Measurements from ENCODE around the gene TBC1D19. TPM values are rescaled to one million over a fixed set of nuclear protein-coding genes. Genes with fewer than 3 reads are reported as not detected.

TBC1D19 gene
- total RNA-seq, 2 donors from 2014 or later = 11.7 to 12.5 TPM

DNA sequence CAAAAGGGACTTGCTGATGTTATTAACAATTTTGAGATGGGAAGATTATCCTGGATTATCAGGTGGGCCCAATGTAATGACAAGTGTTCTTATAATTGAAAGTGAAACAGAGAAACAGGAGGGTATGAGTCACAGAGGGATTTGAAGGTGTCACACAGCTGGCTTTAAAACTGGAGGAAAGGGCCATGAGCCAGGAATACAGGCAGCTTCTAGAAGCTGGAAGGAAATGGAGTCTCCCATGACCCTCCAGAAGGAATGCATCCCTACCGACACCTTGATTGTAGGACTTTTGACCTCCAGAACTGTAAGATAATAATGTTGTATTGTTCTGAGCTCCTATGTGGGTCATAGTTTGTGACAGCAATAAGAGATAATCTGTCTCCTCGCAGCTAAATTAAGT, 178.8 kb downstream of the TBC1D19 start:
- no peak for DNase-seq (ENCODE audit: low spot score)
- intact Hi-C loops (cut with DNase I) = no loop called here

DNA sequence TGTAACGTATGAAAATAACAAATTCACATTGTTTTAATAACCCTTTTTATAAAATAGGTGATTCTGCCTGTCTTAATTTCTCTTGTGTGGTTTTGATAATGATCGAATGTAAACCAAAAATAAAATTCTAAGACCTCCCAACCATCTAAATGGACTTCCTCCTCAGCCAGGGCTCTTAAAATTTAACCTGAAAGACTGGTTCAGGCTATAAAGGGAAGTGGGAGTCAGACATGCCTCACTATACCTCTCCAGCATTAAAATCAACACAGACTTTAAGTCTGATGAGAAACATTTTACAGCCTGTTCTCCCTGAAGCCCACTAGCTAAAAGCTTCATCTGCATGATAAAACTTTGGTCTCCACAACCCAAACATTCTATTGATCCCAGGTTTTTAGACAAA, 179.2 kb downstream of the TBC1D19 start:
- no peak for DNase-seq (ENCODE audit: low spot score)
- intact Hi-C loops (cut with DNase I) = no loop called here

DNA sequence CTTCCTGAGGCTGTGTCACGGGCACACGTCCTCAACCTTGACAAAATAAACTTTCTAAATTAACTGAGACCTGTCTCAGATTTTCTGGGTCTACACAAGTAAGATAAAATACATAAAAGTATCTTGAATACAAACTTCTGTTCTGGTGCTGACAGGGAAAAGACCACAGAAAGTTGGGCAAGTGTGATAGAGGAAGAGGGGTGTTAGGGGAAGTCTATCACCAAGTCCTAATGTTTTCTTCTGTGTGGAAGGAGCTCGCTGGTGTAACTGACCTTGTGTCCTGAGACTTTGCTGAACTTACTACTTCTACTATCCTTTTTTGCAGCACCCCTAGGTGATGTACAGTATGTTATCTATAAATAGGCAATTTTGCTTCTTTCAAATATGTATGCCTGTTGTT, 179.8 kb downstream of the TBC1D19 start:
- intact Hi-C loops (cut with DNase I) = no loop called here
- DNase-seq (ENCODE audit: low spot score) = no peak

DNA sequence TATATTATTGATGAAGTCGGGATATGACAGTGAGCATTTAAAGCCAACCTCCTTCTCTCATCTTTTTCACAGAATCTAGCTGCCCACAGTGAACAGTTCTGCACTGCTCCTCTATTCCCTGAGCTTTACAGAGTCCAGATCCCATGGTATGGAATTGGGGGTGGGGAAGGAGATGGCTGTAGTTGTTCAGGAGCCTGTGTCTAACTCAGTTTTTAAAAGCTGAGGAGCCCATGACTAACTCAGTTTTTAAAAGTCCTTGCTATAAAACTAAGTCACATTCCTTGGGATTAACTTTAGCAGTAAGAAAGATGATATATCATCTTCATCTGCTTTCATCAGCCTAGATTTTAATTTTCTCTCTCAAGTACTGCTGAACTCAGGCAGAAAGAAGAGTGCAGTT, 180.3 kb downstream of the TBC1D19 start:
- DNase-seq (ENCODE audit: low spot score) = no peak
- intact Hi-C loops (cut with DNase I) = no loop called here

DNA sequence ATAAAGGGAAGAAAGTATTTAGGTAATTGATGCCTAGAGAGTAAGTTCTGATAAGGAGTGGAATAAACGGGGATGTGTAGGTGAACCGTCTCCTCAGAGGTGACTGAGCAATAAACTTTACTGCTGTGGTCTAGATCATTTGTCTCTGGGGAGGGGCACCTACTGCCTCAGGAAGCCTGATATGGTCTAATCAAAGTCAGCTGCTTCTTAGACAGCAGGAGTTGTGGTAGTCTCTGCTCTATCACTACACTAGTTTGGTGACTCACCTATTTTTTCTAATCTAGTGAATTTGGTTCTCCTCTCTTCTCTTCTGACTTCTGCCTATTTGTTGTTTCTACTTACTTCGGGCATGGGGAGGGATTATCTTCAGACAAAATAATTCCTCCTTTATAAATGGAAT, 181.6 kb downstream of the TBC1D19 start:
- no peak for DNase-seq (ENCODE audit: low spot score)
- intact Hi-C loops (cut with DNase I) = no loop called here

DNA sequence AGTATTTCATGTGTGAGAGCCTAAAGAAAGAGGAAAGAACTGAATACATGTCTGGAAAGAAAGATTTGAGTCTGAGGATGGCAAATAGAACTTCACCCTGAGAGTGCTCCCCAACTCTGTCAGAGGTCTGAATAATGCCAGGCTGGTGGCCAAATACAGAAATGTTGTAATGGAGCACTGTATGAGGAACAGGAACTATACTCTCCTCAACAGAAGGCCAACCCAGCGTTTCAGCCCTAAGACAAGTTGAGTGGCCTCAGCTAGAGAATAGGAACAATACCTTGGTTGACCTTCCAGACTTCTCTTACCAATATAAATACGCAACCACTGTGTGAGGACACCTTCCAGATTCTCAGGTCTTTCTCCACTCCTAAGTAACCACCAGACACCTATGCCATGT, 182.3 kb downstream of the TBC1D19 start:
- intact Hi-C loops (cut with DNase I) = no loop called here

DNA sequence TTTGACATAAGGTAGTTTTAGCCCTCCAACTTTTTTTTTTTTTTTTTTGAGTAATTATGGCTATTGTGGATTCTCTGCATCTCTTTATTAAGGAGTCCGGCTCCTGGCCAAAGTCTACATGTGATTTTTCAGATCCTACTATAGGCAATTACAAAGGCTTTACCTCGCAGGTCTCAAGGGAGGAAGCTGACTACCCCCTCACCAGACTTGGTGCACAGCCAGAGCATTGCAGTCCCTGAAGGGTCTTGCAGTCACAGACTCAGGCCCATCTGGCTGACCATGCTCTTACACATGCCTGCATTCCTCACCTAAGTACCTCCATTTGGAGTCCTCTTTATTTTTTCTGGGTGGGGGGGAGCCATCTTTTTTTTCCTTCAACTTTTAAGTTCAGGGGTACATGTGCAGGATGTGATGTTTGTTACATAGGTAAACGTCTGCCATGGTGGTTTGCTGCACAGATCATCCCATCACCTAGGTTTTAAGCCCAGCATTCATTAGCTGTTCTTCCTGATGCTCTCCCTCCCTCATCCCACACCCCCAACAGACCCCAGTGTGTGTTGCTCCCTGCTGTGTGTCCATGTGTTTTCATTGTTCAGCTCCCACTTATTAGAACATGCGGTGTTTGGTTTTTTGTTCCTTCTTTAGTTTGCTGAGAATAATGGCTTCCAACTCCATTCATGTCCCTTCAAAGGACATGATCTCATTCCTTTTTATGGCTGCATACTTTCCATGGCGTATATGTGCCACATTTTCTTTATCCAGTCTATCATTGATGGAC, 188.4 kb downstream of the TBC1D19 start:
- DNase-seq (ENCODE audit: low spot score) = no peak
- intact Hi-C loops (cut with DNase I) = no loop called here

More for the DNA sequence above, 182.3 kb downstream of the TBC1D19 start:
- no peak for DNase-seq (ENCODE audit: low spot score)

DNA sequence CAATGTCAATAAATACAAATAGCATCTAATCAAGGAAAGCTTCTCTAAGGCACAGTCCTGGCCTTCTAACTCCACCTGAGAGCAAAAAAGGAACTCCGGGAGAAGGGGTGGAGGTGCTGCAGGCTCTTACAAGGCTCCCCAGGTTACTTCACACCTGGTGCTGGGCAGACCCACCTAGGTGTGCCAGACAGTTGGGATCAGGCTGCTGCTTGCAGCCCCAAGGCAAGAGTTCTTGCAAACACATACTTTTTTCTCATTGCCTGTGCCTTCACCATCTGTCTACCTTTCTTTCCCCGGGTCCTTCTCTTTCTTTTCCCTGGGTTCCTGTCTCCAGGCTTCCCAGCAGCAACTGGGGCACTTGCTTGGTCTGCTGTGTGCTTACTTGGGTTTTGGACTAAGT, 195.3 kb downstream of the TBC1D19 start:
- intact Hi-C loops (cut with DNase I) = no loop called here
- DNase-seq (ENCODE audit: low spot score) = no peak

DNA sequence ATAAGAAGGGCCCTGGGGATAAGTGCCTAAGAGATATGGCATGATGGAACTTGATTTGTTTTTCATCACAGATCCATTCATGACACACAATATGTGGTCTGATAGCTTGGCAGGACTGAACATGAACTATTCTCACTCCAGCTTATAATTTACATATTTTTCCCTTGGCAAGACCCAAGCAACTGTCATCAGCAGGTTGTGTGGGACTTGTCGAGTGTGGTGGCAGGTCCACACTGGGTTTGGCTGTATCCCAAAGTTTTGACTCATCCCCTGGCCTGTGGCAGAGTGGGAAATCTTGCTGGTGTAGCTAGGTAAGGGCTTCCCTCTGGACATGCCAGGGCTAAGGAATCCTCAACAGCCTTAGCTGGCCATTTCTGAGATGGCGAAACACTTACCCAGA, 195.8 kb downstream of the TBC1D19 start:
- DNase-seq (ENCODE audit: low spot score) = no peak
- intact Hi-C loops (cut with DNase I) = no loop called here

DNA sequence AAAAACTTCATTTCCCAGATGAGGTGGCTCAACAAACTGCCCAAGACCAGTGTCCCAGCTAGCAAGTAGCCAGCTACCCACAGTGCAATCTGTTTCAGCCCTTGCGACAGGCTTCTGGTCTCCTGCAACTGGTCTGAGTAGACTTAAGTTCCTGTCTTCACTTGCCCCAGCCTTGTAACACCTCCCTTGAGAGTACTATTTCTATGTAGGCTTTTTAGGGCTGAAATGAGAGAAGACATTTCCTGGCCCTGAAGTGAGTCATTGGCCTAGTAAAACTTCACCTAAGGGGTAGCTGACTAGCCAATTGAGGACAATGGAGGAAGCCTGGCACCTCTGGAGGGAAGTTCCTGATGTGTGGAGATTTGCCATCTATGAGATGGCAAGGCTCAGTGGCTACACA, 196.7 kb downstream of the TBC1D19 start:
- intact Hi-C loops (cut with DNase I) = no loop called here
- DNase-seq (ENCODE audit: low spot score) = no peak

DNA sequence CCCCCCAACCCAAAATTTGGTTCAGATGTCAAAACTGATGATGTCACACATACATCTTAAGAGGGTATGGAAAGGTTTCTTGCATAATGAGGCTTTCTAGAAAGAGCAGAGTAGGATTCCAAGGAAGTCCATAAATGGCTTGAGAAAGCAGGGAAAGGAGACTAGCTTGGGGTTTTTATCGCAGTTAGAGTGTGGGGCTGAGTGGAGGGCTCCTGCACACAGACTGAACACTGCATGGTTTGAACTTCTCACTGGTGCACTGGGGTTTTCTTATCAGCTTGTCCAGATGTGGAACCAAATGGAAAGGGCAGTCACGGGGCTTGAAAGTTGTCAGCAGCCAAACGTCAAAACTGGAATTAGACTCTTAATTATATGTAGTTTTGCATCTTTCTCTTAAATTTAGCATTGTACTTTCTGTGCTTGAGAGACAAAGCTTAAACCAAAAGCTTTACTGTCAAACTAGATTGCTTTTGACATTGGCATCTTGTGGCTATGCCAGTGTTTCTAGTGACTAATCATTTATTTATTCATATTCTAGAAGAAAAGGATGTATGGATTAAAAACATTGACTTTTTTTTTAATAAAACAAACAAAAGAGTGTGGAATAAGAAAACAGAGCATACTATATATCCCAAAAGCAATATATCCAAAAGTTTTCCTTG, 198.4 kb downstream of the TBC1D19 start:
- no peak for DNase-seq (ENCODE audit: low spot score)
- intact Hi-C loops (cut with DNase I) = no loop called here

DNA sequence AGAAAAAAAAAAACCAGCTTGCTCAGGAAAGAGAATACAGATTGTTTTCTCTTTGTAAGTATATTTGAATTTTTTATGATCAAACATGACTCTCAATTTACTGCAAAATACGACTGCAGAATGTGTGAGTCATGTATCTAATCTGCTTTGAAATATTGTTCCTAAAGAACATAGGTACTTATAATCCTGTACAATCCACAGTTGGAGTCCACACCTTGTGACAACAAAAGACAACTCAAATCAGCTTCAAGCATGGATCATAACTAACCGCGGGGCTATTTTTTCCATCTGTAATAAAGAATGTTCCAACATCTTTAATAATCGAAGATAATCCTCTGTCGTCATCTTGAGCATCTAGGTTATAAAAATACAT, 198.9 kb downstream of the TBC1D19 start:
- DNase-seq (ENCODE audit: low spot score) = no peak
- intact Hi-C loops (cut with DNase I) = no loop called here

DNA sequence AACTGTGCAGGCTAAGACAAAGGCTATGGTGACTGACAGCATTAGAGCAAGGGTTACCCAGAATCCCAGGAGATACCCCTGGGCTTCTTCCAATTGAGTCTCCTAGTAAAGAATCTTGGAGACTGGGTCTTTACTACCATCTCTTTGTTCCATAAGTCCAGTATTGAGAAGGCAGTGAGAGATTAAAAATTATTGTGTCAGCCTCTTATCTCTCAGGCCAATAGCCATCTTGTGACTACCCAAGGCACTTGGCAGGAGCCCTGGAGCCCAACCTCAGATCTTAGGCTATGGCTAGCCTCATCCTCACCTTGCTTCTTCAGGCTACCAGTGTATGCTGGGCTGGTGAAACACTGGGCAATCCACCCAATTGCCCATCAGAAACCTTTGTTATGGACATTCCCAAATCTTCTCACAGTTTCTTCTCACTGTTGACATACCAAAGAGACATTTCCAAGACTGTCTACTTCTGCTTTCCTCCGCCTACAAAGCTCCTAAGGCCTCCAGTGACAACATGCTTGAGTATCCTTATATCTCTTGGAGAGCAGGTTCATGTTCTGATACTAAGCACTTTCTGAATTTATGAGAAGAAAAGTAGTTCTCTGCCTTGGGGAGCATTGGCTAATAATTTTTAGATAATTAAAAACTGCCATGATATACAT, 200.5 kb downstream of the TBC1D19 start:
- no peak for DNase-seq (ENCODE audit: low spot score)
- intact Hi-C loops (cut with DNase I) = no loop called here

DNA sequence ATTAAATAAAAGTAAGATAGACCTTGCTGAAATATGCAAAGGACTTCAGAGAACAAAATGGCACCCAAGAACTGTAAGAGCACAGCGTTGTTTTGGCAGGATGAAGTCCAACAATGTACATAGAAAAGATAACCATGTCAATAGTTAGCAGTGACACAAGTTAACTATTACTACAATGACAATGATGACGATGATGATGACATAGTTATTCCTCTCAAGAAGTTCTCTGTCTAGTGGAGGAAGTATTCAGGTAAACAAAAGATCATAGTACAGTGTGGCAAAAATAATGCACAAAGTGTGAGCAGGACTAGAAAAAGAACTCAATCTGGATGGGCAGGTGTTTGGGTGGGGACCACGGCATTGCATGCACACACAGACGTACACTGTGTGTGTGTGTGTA, 201.4 kb downstream of the TBC1D19 start:
- DNase-seq (ENCODE audit: low spot score) = no peak
- intact Hi-C loops (cut with DNase I) = no loop called here

DNA sequence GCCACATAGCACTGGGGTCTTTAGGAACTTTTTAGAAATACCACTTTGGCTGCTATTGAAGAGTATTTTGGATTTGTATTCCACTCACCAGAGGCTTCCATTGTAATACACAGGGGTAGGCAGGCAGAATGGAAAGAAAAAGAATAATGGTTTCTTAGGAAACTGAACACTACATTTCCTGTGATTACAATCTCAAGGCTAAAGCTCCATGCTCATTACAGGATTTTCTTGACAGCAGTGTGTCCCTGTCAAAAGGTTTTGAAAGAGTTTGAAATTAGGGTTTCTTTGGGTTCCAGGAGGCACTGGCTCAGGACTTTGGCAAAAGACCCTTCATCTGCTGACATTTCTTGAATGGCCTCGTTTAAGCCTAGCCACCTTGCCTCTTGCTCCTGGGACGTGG, 201.9 kb downstream of the TBC1D19 start:
- intact Hi-C loops (cut with DNase I) = no loop called here
- DNase-seq (ENCODE audit: low spot score) = no peak

DNA sequence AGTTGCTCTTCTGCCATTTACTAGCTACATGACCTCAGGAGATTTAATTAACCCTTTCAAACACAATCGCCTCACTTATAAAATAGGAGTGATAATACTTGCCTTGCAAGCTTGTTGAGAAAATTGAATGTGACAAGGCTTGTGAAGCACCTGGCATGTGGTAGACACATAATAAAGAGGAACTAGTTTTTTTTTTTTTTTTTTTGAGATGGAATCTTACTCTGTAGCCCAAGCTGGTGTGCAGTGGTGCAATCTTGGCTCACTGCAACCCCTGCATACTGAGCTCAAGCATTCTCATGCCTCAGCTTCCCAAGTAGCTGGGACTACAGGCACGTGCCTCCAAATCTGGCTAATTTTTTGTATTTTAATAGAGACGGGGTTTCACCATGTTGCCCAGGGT, 203.0 kb downstream of the TBC1D19 start:
- intact Hi-C loops (cut with DNase I) = no loop called here

DNA sequence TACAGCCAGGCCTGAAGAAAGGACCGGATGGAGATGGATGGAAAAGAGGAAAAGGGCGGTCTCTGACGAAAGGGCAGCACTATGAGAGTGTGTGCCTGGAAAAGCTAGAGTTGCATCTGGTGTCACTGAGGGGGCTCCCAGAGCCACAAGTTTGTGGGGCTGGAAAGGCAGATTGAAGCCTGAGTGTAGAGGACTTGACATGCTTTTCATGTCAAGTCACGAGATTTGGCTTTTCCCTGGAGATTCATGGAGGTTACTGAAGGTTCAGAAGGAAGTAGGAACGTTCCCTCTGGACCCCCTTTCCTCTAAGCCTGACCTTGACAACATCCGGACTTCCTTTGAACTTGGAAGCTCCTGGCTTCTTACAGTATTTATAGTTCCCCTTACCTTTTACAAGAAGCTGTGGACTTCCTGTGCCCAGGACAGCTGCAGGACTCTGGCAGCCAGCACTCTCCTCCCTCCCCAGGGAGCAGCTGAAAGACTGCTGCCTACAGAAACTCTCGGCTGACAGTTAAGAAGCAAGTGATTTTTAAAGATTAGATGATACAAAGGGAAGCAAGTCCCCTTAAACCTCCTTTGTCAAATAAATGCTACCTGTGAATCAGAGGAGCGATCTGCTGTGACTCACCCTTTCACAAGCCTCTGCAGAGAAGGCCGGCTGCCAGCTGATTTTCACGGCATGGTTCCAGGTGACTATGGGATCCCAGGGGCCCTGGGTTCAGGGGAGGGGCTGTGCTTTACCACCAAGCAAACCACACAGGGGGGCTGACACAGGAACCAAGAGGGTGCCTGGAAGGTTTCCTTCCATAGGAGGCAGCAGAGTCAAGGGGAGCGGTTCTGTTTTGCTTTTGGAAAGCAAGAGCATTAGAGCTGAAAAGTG, 203.8 kb downstream of the TBC1D19 start:
- intact Hi-C loops (cut with DNase I) = no loop called here
- DNase-seq (ENCODE audit: low spot score) = peak; percentile 74

More for the DNA sequence above, 203.0 kb downstream of the TBC1D19 start:
- DNase-seq (ENCODE audit: low spot score) = no peak

DNA sequence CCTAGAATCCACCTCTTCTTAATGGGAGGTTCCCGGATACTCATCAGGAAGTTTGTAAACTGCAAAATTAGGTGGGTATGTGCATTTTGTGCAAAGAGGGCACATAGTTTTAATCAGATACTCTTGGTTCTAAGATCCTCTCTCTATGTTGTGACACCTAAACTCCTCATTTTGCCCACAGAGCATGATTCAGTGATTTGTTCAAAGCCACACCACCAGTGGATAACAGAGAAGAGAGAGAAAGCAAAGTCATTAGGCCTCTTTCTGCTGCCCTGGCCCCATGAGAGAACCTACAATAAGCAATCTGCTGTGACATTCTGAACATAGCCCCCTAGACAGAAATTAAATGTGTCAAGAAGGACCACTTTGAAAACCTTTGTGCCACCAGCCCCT, 204.5 kb downstream of the TBC1D19 start:
- DNase-seq (ENCODE audit: low spot score) = no peak
- intact Hi-C loops (cut with DNase I) = no loop called here

DNA sequence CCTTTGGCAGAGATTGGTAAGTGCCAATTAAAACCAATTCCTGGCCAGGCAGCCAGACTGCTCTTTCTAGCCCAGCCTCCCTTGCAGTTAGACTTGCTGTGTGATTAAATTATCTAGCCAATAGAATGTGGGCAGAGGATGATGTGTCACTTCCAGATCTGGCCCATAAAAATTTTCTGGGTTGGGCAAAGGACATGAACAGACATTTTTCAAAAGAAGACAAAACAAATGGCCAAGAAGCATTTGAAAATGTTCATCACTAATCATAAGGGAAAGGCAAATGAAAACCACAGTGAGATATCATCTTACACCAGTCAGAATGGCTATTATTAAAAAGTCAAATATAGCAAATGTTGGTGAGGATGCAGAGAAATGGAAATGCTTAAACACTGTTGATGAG, 205.3 kb downstream of the TBC1D19 start:
- intact Hi-C loops (cut with DNase I) = no loop called here
- no peak for DNase-seq (ENCODE audit: low spot score)

DNA sequence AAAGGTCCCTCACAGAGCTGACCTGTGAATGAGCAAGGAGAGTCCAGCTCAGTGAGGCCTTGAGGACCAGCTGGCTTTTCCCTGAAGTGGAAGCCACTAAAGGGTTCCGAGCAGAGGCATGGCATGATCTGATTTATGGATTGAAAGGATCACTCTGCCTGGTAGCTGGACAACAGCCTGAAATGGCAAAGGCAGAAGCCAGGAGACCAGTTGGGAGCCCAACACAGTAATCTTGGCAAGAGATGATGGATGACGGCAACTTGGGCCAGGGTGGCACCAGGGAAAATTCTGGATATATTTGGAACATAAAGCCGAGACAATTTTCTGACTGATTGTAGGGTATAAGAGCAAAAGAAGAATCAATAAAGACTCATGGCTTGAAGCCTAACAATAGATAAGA, 207.5 kb downstream of the TBC1D19 start:
- intact Hi-C loops (cut with DNase I) = no loop called here

More for the DNA sequence above, 207.5 kb downstream of the TBC1D19 start:
- no peak for DNase-seq (ENCODE audit: low spot score)

Data from posterior vena cava (tissue), 2 donors.